ENCODE measurements around the gene PSKH1. TPM values are rescaled to one million over a fixed set of nuclear protein-coding genes. Genes with fewer than 3 reads are reported as not detected.

Gene PSKH1
- total RNA-seq, 2 experiments from 2014 or later: 19.0 TPM

GRCh38 chr16:67882374-67883145 lies 10.5 kb upstream of the PSKH1 start:
- CTCF ChIA-PET: interaction anchor here (0.7 to 3.8 kb wide), 9 partner anchors 8 to 362 kb away, joined by 3 to 22 read pairs (median 8); partner anchors contain the start of genes PSKH1 and PSMB10
- no peak for DNase-seq
- H3K4me3 Mint-ChIP-seq: no peak overlapping the region
- H3K36me3 Mint-ChIP-seq (ENCODE audit: low read depth): peaks cover 61% of the 10 kb centered on the region
- no peak overlapping the region for H3K27ac Mint-ChIP-seq
- H3K27me3 Mint-ChIP-seq: no peaks in the 10 kb centered on the region
- H3K9me3 Mint-ChIP-seq: no peaks in the 10 kb centered on the region
- POLR2A ChIA-PET: interaction anchor here (0.8 to 3.6 kb wide), 8 partner anchors 9 to 53 kb away, joined by 3 to 19 read pairs (median 4); partner anchors contain the start of genes CTRL, EDC4 and PSKH1
- no peaks in the 10 kb centered on the region for H3K4me1 Mint-ChIP-seq

- H3K27ac Mint-ChIP-seq: no peak overlapping the region
- H3K27me3 Mint-ChIP-seq: no peaks in the 10 kb centered on the region
- CTCF ChIA-PET: interaction anchor here (0.5 to 3.8 kb wide), 27 partner anchors 9 to 362 kb away, joined by 3 to 22 read pairs (median 4); partner anchors contain the start of genes DDX28, DUS2, EDC4 and LCAT
Measured at GRCh38 chr16:67883146-67883871, 9.7 kb upstream of the PSKH1 start.

GRCh38 chr16:67883872-67884261 lies 9.2 kb upstream of the PSKH1 start:
- no peak overlapping the region for H3K27ac Mint-ChIP-seq
- peaks cover 48% of the 10 kb centered on the region for H3K36me3 Mint-ChIP-seq (ENCODE audit: low read depth)
- no peaks in the 10 kb centered on the region for H3K27me3 Mint-ChIP-seq
- H3K9me3 Mint-ChIP-seq: no peaks in the 10 kb centered on the region
- CTCF ChIA-PET: interaction anchor here (0.7 to 3.8 kb wide), 31 partner anchors 9 to 363 kb away, joined by 3 to 22 read pairs (median 3); partner anchors contain the start of genes DDX28, DUS2, EDC4 and LCAT
- POLR2A ChIA-PET: interaction anchor here (0.8 to 3.6 kb wide), 7 partner anchors 9 to 157 kb away, joined by 3 to 19 read pairs (median 4); partner anchors contain the start of genes CTRL, EDC4, PSKH1 and PSMB10
- peak; percentile 71 for DNase-seq
- H3K4me3 Mint-ChIP-seq: no peak overlapping the region
- no peaks in the 10 kb centered on the region for H3K4me1 Mint-ChIP-seq

More at GRCh38 chr16:67883146-67883871, 9.7 kb upstream of the PSKH1 start:
- no peaks in the 10 kb centered on the region for H3K9me3 Mint-ChIP-seq
- H3K36me3 Mint-ChIP-seq (ENCODE audit: low read depth): peaks cover 53% of the 10 kb centered on the region
- DNase-seq: no peak
- POLR2A ChIA-PET: interaction anchor here (0.8 to 3.6 kb wide), 9 partner anchors 8 to 157 kb away, joined by 3 to 19 read pairs (median 4); partner anchors contain the start of genes CTRL, EDC4, PSKH1 and PSMB10
- no peaks in the 10 kb centered on the region for H3K4me1 Mint-ChIP-seq
- H3K4me3 Mint-ChIP-seq: no peak overlapping the region

GRCh38 chr16:67884684-67885083 lies 8.4 kb upstream of the PSKH1 start, which contains the start of gene NRN1L:
Gene NRN1L, plus strand, starts transcription at chr16:67884885. Its CDS starts 19 bp downstream, at chr16:67884904.
- POLR2A ChIA-PET: interaction anchor here (3.6 kb wide), 1 partner anchor 8 kb away, joined by 19 read pairs; the partner anchor contains the start of gene PSKH1
- Mint-ChIP-seq H3K27me3 (no peaks in the 10 kb centered on the region), H3K4me3 (no peak within 1 kb of the TSS), H3K36me3 (ENCODE audit: low read depth) (peaks cover 40% of the 10 kb centered on the region), H3K9me3 (no peaks in the 10 kb centered on the region), H3K4me1 (no peaks in the 10 kb centered on the region), H3K27ac (no peak within 1 kb of the TSS)
- CTCF ChIA-PET: interaction anchor here (0.7 to 3.8 kb wide), 13 partner anchors 8 to 364 kb away, joined by 3 to 22 read pairs (median 8); partner anchors contain the start of genes DDX28, DUS2, EDC4 and LCAT
- DNase-seq: no peak

- POLR2A ChIA-PET: interaction anchor here (1.2 kb wide), 1 partner anchor 49 kb away, joined by 3 read pairs; no protein-coding TSS in a partner anchor
- no peak overlapping the region for H3K27ac Mint-ChIP-seq
Measured at GRCh38 chr16:67885545-67885944, 7.5 kb upstream of the PSKH1 start.

GRCh38 chr16:67885976-67886375 lies 7.1 kb upstream of the PSKH1 start:
- Mint-ChIP-seq H3K27me3 (no peaks in the 10 kb centered on the region), H3K9me3 (no peaks in the 10 kb centered on the region), H3K27ac (no peak overlapping the region), H3K4me1 (no peaks in the 10 kb centered on the region), H3K4me3 (no peak overlapping the region), H3K36me3 (ENCODE audit: low read depth) (peaks cover 33% of the 10 kb centered on the region)
- DNase-seq: no peak
- ChIA-PET POLR2A (interaction anchor here (1.2 kb wide), 1 partner anchor 49 kb away, joined by 3 read pairs; no protein-coding TSS in a partner anchor), CTCF (interaction anchor here (0.9 to 1.6 kb wide), 6 partner anchors 11 to 179 kb away, joined by 3 to 5 read pairs (median 3); no protein-coding TSS in a partner anchor)

More at GRCh38 chr16:67885545-67885944, 7.5 kb upstream of the PSKH1 start:
- peaks cover 34% of the 10 kb centered on the region for H3K36me3 Mint-ChIP-seq (ENCODE audit: low read depth)
- H3K4me1 Mint-ChIP-seq: no peaks in the 10 kb centered on the region
- CTCF ChIA-PET: interaction anchor here (0.9 to 2.6 kb wide), 6 partner anchors 11 to 180 kb away, joined by 3 to 10 read pairs (median 4); no protein-coding TSS in a partner anchor
- no peaks in the 10 kb centered on the region for H3K9me3 Mint-ChIP-seq
- DNase-seq: no peak
- H3K4me3 Mint-ChIP-seq: no peak overlapping the region
- no peaks in the 10 kb centered on the region for H3K27me3 Mint-ChIP-seq

GRCh38 chr16:67886387-67886786 lies 6.7 kb upstream of the PSKH1 start:
- POLR2A ChIA-PET: interaction anchor here (1.2 kb wide), 1 partner anchor 49 kb away, joined by 3 read pairs; no protein-coding TSS in a partner anchor
- peaks cover 29% of the 10 kb centered on the region for H3K36me3 Mint-ChIP-seq (ENCODE audit: low read depth)
- CTCF ChIA-PET: interaction anchor here (0.9 to 1.6 kb wide), 6 partner anchors 12 to 179 kb away, joined by 3 to 5 read pairs (median 3); no protein-coding TSS in a partner anchor
- no peaks in the 10 kb centered on the region for H3K27me3 Mint-ChIP-seq
- no peaks in the 10 kb centered on the region for H3K9me3 Mint-ChIP-seq
- H3K27ac Mint-ChIP-seq: no peak overlapping the region
- H3K4me3 Mint-ChIP-seq: no peak overlapping the region
- no peak for DNase-seq
- no peaks in the 10 kb centered on the region for H3K4me1 Mint-ChIP-seq

GRCh38 chr16:67888331-67888730 lies 4.7 kb upstream of the PSKH1 start:
- no peaks in the 10 kb centered on the region for H3K27me3 Mint-ChIP-seq
- H3K9me3 Mint-ChIP-seq: no peaks in the 10 kb centered on the region
- ChIA-PET CTCF (no interaction called here), POLR2A (no interaction called here)
- no peak overlapping the region for H3K27ac Mint-ChIP-seq
- H3K4me3 Mint-ChIP-seq: no peak overlapping the region
- peaks cover 12% of the 10 kb centered on the region for H3K36me3 Mint-ChIP-seq (ENCODE audit: low read depth)
- peaks cover 7% of the 10 kb centered on the region for H3K4me1 Mint-ChIP-seq
- DNase-seq: no peak

- no peak for DNase-seq
- Mint-ChIP-seq H3K4me3 (peak overlapping the region; percentile 94), H3K9me3 (no peaks in the 10 kb centered on the region), H3K27me3 (no peaks in the 10 kb centered on the region), H3K27ac (peak overlapping the region; percentile 81), H3K4me1 (peaks cover 26% of the 10 kb centered on the region), H3K36me3 (ENCODE audit: low read depth) (peaks cover 4% of the 10 kb centered on the region)
- POLR2A ChIA-PET: interaction anchor here (1.2 to 4.9 kb wide), 11 partner anchors 9 to 232 kb away, joined by 3 to 32 read pairs (median 6); partner anchors contain the start of genes ACD, EDC4, NRN1L and PARD6A
- CTCF ChIA-PET: interaction anchor here (1.2 to 2.8 kb wide), 3 partner anchors 8 to 149 kb away, joined by 3 to 20 read pairs (median 4); partner anchors contain the start of gene NRN1L
Measured at GRCh38 chr16:67892375-67892774, 679 bp upstream of the PSKH1 start.

- DNase-seq: no peak
- H3K27me3 Mint-ChIP-seq: no peaks in the 10 kb centered on the region
- H3K27ac Mint-ChIP-seq: peak overlapping the region; percentile 94
- POLR2A ChIA-PET: interaction anchor here (0.7 to 4.9 kb wide), 13 partner anchors 10 to 234 kb away, joined by 3 to 32 read pairs (median 6); partner anchors contain the start of genes ACD, NRN1L, PARD6A and PSMB10
- H3K36me3 Mint-ChIP-seq (ENCODE audit: low read depth): peaks cover 4% of the 10 kb centered on the region
- peak overlapping the region; percentile 94 for H3K4me3 Mint-ChIP-seq
- CTCF ChIA-PET: interaction anchor here (0.7 to 2.8 kb wide), 5 partner anchors 10 to 332 kb away, joined by 3 to 20 read pairs (median 5); partner anchors contain the start of genes CTCF and NRN1L
- peaks cover 29% of the 10 kb centered on the region for H3K4me1 Mint-ChIP-seq
- no peaks in the 10 kb centered on the region for H3K9me3 Mint-ChIP-seq
Measured at GRCh38 chr16:67893743-67894399, 817 bp downstream of the PSKH1 start.

GRCh38 chr16:67897231-67897630 lies 4.2 kb downstream of the PSKH1 start:
- Mint-ChIP-seq H3K36me3 (ENCODE audit: low read depth) (peaks cover 4% of the 10 kb centered on the region), H3K4me3 (no peak overlapping the region), H3K27ac (no peak overlapping the region), H3K9me3 (no peaks in the 10 kb centered on the region), H3K27me3 (no peaks in the 10 kb centered on the region), H3K4me1 (peaks cover 31% of the 10 kb centered on the region)
- ChIA-PET POLR2A (interaction anchor here (1.3 to 1.6 kb wide), 2 partner anchors 18 to 38 kb away, joined by 3 to 6 read pairs; no protein-coding TSS in a partner anchor), CTCF (interaction anchor here (1.0 to 1.4 kb wide), 4 partner anchors 13 to 224 kb away, joined by 3 to 4 read pairs (median 3); partner anchors contain the start of gene PSMB10)
- no peak for DNase-seq

All from activated CD4-positive, alpha-beta memory T cell treated with anti-CD3 and anti-CD28 coated beads, Interleukin-2, amount 10 ng/mL, durations not matched to agents 7 days and 5 days (primary cell).